Stimulated activated CD4-positive, alpha-beta T cell treated with anti-CD3 and anti-CD28 coated beads, Interleukin-1b, Interleukin-23, amount 100 ng/mL, for 4 hours (primary cell): Measurements from ENCODE around the gene RNF166.
A peak's percentile ranks its signal among the peaks of the same experiment; 100 is the strongest.

ENCODE experiments used
- DNase-seq, 2 donors: peaks; one replicate each; pipeline ENCODE4 v3.0.0-alpha.2; 2020; ENCODE audit warnings: low read depth in 2 of 2

The RNF166 gene

GRCh38 chr16:88652762-88653063 is 53.5 kb downstream of the RNF166 start:
- DNase-seq, result no peak

GRCh38 chr16:88651989-88652761 is 54.0 kb downstream of the RNF166 start:
- DNase-seq, result no peak

GRCh38 chr16:88651276-88651988 is 54.8 kb downstream of the RNF166 start:
- DNase-seq, result peak; percentile 43 to 56

GRCh38 chr16:88650749-88651275 is 55.4 kb downstream of the RNF166 start, which contains the start of gene CYBA:
CYBA (minus strand) TSS chr16:88651053; CDS start chr16:88651013, 40 bp downstream.
- peak; percentile 48 to 74 for DNase-seq

GRCh38 chr16:88649924-88650748 is 56.1 kb downstream of the RNF166 start:
- peak in 1 of 2 donors; percentile 29 for DNase-seq

- DNase-seq, result no peak
Observed at GRCh38 chr16:88649195-88649923, 56.8 kb downstream of the RNF166 start.

- DNase-seq, result no peak
Observed at GRCh38 chr16:88647178-88648070, 58.8 kb downstream of the RNF166 start.
